SK-N-SH (cell line): ENCODE measurements around the gene MYL12A.

Source experiments
- CTCF ChIP-seq: fragments of 200-600 bp; sonication (generic); IDR thresholded peaks from 2 replicates; pipeline ENCODE4 v1.6.1; 2017; ENCODE audit warnings: antibody characterized with exemption, mild to moderate bottlenecking, moderate library complexity
- ELF1 ChIP-seq: IDR thresholded peaks from 2 replicates; pipeline ENCODE4 v1.4.0; 2012
- EP300 ChIP-seq, 2 experiments: IDR thresholded peaks; 2 replicates each; pipeline versions ENCODE4 v1.4.0 to v1.6.1; 2012; ENCODE audit warnings: borderline replicate concordance in 1 of 2, low read depth in 1 of 2, low read length in 1 of 2
- EZH2phosphoT487 ChIP-seq: fragments of 200-600 bp; sonication (generic); IDR thresholded peaks from 2 replicates; pipeline ENCODE4 v1.6.1; 2017; ENCODE audit warnings: low read depth, mixed run types, mild to moderate bottlenecking, antibody characterized with exemption, moderate library complexity, borderline replicate concordance
- NFIC ChIP-seq: IDR thresholded peaks from 2 replicates; pipeline ENCODE4 v1.4.0; 2012; ENCODE audit warnings: borderline replicate concordance
- POLR2AphosphoS5 ChIP-seq: IDR thresholded peaks from 2 replicates; pipeline ENCODE4 v1.6.1; 2012; ENCODE audit warnings: low read depth, low read length
- RAD21 ChIP-seq: IDR thresholded peaks from 2 replicates; pipeline ENCODE4 v1.6.1; 2012; ENCODE audit warnings: mild to moderate bottlenecking, low read length
- REST ChIP-seq: IDR thresholded peaks from 2 replicates; pipeline ENCODE4 v1.6.1; 2012; ENCODE audit warnings: mild to moderate bottlenecking, low read depth, low read length, moderate library complexity
- RFX5 ChIP-seq: IDR thresholded peaks from 2 replicates; pipeline ENCODE4 v1.6.1; 2012; ENCODE audit warnings: mild to moderate bottlenecking, improper control_type of control experiment, low read length
- TAF1 ChIP-seq: IDR thresholded peaks from 2 replicates; pipeline ENCODE4 v1.6.1; 2012; ENCODE audit warnings: low read depth, mild to moderate bottlenecking, low read length, moderate library complexity, borderline replicate concordance
- YY1 ChIP-seq: IDR thresholded peaks from 2 replicates; pipeline ENCODE4 v1.4.0; 2012; ENCODE audit warnings: low read depth, mild to moderate bottlenecking

GRCh38 chr18:3225588-3225987 lies 22.0 kb upstream of the MYL12A start:
- no peak for TF ChIP-seq CTCF
- TF ChIP-seq ELF1, result no peak
- no peak for TF ChIP-seq RFX5
- TF ChIP-seq EP300 (IDR thresholded peaks at IDR 0.05; ENCODE audit: borderline replicate concordance in 1 of 2, low read depth in 1 of 2, low read length in 1 of 2), result no peak
- TF ChIP-seq REST, result no peak
- TF ChIP-seq YY1, result no peak
- no peak for TF ChIP-seq RAD21
- no peak for TF ChIP-seq TAF1
- no peak for TF ChIP-seq POLR2AphosphoS5
- no peak for TF ChIP-seq EZH2phosphoT487
- TF ChIP-seq NFIC, result no peak
